Astrocyte (in vitro differentiated cells and primary cell): Measurements from ENCODE around the gene FAM209B.

Experiments
- EZH2 ChIP-seq: IDR thresholded peaks from 2 replicates; pipeline ENCODE4 v1.6.1; 2012; ENCODE audit warnings: mild to moderate bottlenecking, low read length, inconsistent platforms; ENCODE audit not compliant: insufficient read depth
- TF ChIP-seq, protein P1 (sequence below): IDR thresholded peaks from 2 replicates; pipeline ENCODE4 v1.5.1; 2011; ENCODE audit warnings: low read depth, mild to moderate bottlenecking, inconsistent platforms, low read length, moderate library complexity; ENCODE audit not compliant: insufficient read depth

- no peak for TF ChIP-seq EZH2
- TF ChIP-seq, protein P1, sequence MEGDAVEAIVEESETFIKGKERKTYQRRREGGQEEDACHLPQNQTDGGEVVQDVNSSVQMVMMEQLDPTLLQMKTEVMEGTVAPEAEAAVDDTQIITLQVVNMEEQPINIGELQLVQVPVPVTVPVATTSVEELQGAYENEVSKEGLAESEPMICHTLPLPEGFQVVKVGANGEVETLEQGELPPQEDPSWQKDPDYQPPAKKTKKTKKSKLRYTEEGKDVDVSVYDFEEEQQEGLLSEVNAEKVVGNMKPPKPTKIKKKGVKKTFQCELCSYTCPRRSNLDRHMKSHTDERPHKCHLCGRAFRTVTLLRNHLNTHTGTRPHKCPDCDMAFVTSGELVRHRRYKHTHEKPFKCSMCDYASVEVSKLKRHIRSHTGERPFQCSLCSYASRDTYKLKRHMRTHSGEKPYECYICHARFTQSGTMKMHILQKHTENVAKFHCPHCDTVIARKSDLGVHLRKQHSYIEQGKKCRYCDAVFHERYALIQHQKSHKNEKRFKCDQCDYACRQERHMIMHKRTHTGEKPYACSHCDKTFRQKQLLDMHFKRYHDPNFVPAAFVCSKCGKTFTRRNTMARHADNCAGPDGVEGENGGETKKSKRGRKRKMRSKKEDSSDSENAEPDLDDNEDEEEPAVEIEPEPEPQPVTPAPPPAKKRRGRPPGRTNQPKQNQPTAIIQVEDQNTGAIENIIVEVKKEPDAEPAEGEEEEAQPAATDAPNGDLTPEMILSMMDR, result no peak
These were observed 32.5 kb downstream of the FAM209B start for GRCh38 chr20:56565511-56565910.
